GM13976 (cell line): ENCODE data around the gene HPCA.

ENCODE experiments used
- DNase-seq: peaks from one replicate; pipeline ENCODE4 v3.0.0; 2012; ENCODE audit warnings: low spot score
- CTCF ChIP-seq: IDR thresholded peaks from 2 replicates; pipeline ENCODE4 v1.5.1; 2012; ENCODE audit warnings: borderline replicate concordance, mild to moderate bottlenecking; ENCODE audit not compliant: insufficient read depth; ENCODE audit errors: extremely low read depth, missing control alignments, control extremely low read depth
- in situ Hi-C: fragments of 300-500 bp; cut with MboI; formaldehyde crosslinking; loops from one replicate; pipeline ENCODE4 v1.12.0; 2022; ENCODE audit warnings: low sequenced_read_pairs, mixed read lengths, inconsistent platforms; ENCODE audit not compliant: unreplicated experiment

The HPCA gene

GRCh38 chr1:32937061-32937460, 50.8 kb downstream of the HPCA start:
- DNase-seq: no peak
- in situ Hi-C loops: loop anchor here (10.0 kb wide), 2 partner anchors 68 to 138 kb away; no protein-coding TSS in a partner anchor
- TF ChIP-seq CTCF: no peak

GRCh38 chr1:32939655-32940371, 53.5 kb downstream of the HPCA start:
- no peak for DNase-seq
- in situ Hi-C loops: loop anchor here (10.0 kb wide), 2 partner anchors 65 to 135 kb away; no protein-coding TSS in a partner anchor

GRCh38 chr1:32944180-32944579, 57.9 kb downstream of the HPCA start:
- no peak for TF ChIP-seq CTCF
- in situ Hi-C loops: no loop called here
- no peak for DNase-seq

More at GRCh38 chr1:32939655-32940371, 53.5 kb downstream of the HPCA start:
- TF ChIP-seq CTCF: no peak
